Prostate gland (tissue), 2 donors: Measurements from ENCODE around the gene ERG. TPM values are rescaled to one million over a fixed set of nuclear protein-coding genes. Genes with fewer than 3 reads are reported as not detected.

Source experiments
- DNase-seq: peaks from one replicate; pipeline ENCODE4 v3.0.0-alpha.2; 2019; ENCODE audit warnings: low spot score
- H3K27ac ChIP-seq, 2 donors: fragments of 200-600 bp; sonication (generic); 2 replicates each; pipeline ENCODE4 v1.5.1; 2017 to 2019
- H3K27me3 ChIP-seq: fragments of 200-600 bp; sonication (generic); replicated peaks from 2 replicates; pipeline ENCODE4 v1.5.1; 2019; ENCODE audit not compliant: insufficient read depth
- H3K36me3 ChIP-seq, 2 donors: fragments of 200-600 bp; sonication (generic); 1 replicate in 1 of 2; 2 replicates in 1 of 2; pipeline versions ENCODE4 v1.5.1 to v1.8.1; 2017 to 2019
- H3K4me1 ChIP-seq: fragments of 200-600 bp; sonication (generic); replicated peaks from 2 replicates; pipeline ENCODE4 v1.5.1; 2019
- H3K4me3 ChIP-seq, 2 donors: fragments of 200-600 bp; sonication (generic); 2 replicates each; pipeline ENCODE4 v1.5.1; 2017 to 2019
- H3K9me3 ChIP-seq: fragments of 200-600 bp; sonication (generic); 2 replicates; pipeline ENCODE4 v1.5.1; 2017
- POLR2A ChIP-seq: fragments of 450-650 bp; IDR thresholded peaks from one replicate; pipeline ENCODE4 v1.6.1; 2016; ENCODE audit warnings: antibody characterized with exemption, mild to moderate bottlenecking
- POLR2AphosphoS5 ChIP-seq: sonication (generic); formaldehyde crosslinking; IDR thresholded peaks from one replicate; pipeline ENCODE4 v1.6.1; 2017; ENCODE audit warnings: antibody characterized with exemption
- WGBS: methylation state at CpG from one replicate; pipeline ENCODE4 v1.1.5; 2018; 5-methylcytosine and 5-hydroxymethylcytosine counted together
- intact Hi-C: fragments of 100-400 bp; cut with DNase I; formaldehyde crosslinking; loops from one replicate; pipeline ENCODE4 v1.14.2; 2022
- total RNA-seq, 2 donors: library from RNA; depleted of rRNA; stranded (reverse); fragments of >200 nt; gene quantifications; one replicate each; pipeline ENCODE4 v1.1.0, GENCODE V29; 2016
- TF ChIP-seq, protein P1 (sequence below), 4 experiments: fragments of 200-600 bp in 2 of 4; fragments of 450-650 bp in 2 of 4; sonication (generic) in 2 of 4; IDR thresholded peaks; 1 replicate in 3 of 4; 2 replicates in 1 of 4; pipeline ENCODE4 v1.5.1; 2016 to 2019; ENCODE audit warnings: antibody characterized with exemption in 4 of 4, mild to moderate bottlenecking in 2 of 4, moderate library complexity in 2 of 4

ERG gene
- total RNA-seq, 2 donors from 2014 or later: 2.6 to 11.2 TPM

DNA sequence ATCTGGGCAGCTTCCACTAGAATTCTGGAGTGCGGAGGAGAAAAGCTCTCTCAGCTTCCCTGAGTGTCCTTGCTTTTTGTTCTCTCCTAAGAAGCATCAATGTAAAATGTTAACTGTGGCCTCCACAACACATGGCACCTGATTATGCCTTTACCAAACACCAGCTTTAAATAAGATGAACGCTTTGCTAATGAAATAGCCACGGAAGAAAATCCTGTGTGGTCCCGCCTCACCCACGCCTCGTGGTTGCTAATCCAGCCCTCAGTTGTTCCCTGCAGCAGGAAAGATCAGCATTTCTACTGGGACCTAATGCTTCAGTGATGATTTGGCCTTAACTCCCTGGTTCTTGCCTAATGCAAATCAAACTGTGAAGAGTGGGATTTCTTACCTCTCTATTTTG, 1.8 kb upstream of the ERG start:
- no peaks in the 10 kb centered on the region for H3K36me3 ChIP-seq
- TF ChIP-seq POLR2AphosphoS5 (no peak), POLR2A (no peak)
- TF ChIP-seq, protein P1, sequence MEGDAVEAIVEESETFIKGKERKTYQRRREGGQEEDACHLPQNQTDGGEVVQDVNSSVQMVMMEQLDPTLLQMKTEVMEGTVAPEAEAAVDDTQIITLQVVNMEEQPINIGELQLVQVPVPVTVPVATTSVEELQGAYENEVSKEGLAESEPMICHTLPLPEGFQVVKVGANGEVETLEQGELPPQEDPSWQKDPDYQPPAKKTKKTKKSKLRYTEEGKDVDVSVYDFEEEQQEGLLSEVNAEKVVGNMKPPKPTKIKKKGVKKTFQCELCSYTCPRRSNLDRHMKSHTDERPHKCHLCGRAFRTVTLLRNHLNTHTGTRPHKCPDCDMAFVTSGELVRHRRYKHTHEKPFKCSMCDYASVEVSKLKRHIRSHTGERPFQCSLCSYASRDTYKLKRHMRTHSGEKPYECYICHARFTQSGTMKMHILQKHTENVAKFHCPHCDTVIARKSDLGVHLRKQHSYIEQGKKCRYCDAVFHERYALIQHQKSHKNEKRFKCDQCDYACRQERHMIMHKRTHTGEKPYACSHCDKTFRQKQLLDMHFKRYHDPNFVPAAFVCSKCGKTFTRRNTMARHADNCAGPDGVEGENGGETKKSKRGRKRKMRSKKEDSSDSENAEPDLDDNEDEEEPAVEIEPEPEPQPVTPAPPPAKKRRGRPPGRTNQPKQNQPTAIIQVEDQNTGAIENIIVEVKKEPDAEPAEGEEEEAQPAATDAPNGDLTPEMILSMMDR (IDR thresholded peaks at IDR 0.05): no peak
- 92% methylated on average over 6 of the region's 6 CpGs for WGBS
- no peaks in the 10 kb centered on the region for H3K4me1 ChIP-seq
- H3K4me3 ChIP-seq: no peak overlapping the region
- no peak for DNase-seq
- no peaks in the 10 kb centered on the region for H3K27me3 ChIP-seq
- H3K9me3 ChIP-seq: no peaks in the 10 kb centered on the region
- intact Hi-C loops: no loop called here
- no peak overlapping the region for H3K27ac ChIP-seq

DNA sequence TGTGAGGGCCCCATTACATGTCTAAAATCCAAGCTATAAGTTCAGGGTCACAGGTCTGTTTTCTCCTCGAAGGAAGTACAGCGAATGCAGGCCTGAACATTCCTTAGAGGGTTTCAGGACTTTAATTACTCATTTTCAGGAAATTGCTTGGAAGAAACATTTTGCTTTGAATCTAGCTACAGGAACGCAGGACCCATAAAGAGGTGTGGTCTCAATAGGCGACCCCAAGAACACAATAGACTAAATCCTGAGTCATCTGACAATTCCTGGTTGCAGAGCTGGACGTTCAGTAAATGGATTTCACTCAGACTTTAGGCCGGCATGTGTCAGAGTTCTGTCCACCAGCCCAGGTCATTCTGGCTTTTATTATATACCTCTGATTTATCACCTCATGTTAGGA, 1.0 kb upstream of the ERG start:
- no peaks in the 10 kb centered on the region for H3K9me3 ChIP-seq
- intact Hi-C loops: no loop called here

DNA sequence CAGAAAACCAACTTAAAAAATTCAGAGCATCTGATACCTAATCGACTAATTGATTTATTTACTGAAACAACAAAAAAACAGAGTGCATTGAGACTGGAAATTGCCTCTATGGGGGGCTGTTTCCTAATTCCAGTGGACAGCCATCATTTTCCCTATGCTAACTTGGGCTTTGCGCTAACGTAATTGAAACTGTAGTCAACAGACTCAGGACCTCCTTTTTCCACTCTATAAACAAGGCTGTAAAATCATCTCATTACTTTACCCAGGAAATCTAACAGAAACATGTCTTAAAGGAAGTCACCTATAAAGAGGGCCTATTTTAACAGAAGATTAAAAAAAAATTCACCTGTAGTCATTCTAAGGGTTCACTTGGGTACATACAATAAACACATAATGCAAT, 2.1 kb downstream of the ERG start:
- intact Hi-C loops: no loop called here
- 63% methylated on average over 3 of the region's 3 CpGs for WGBS
- DNase-seq: no peak
- H3K27me3 ChIP-seq: no peaks in the 10 kb centered on the region
- no peaks in the 10 kb centered on the region for H3K4me1 ChIP-seq
- TF ChIP-seq, protein P1 (IDR thresholded peaks at IDR 0.05): no peak
- TF ChIP-seq POLR2AphosphoS5 (no peak), POLR2A (no peak)
- no peak overlapping the region for H3K4me3 ChIP-seq
- H3K27ac ChIP-seq: no peak overlapping the region
- no peaks in the 10 kb centered on the region for H3K36me3 ChIP-seq
- H3K9me3 ChIP-seq: no peaks in the 10 kb centered on the region

More for the DNA sequence above, 1.0 kb upstream of the ERG start:
- no peaks in the 10 kb centered on the region for H3K4me1 ChIP-seq
- H3K27ac ChIP-seq: no peak overlapping the region
- no peak overlapping the region for H3K4me3 ChIP-seq
- TF ChIP-seq, protein P1 (IDR thresholded peaks at IDR 0.05): no peak
- TF ChIP-seq POLR2A: no peak
- TF ChIP-seq POLR2AphosphoS5: no peak
- H3K27me3 ChIP-seq: no peaks in the 10 kb centered on the region
- 76% methylated on average over 6 of the region's 6 CpGs for WGBS
- no peak for DNase-seq
- H3K36me3 ChIP-seq: no peaks in the 10 kb centered on the region

DNA sequence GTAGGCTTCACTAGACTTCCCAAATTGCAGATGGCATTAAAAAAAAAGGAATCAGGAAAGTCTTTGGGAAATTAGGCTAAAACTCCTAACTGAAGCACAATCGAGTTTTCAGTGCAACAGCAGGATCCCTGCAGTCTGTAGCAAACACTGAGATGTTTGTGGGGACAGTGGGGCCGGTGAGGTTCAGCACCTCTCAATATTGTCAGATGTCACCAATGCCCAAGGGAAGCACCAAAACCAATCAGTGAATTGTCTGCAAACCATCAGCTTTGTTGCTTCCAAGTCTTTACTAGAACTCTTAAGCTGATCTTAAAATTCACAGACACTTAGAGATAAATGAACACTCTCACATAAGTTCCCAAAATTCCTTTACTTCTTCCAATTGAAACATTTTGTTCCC, 2.6 kb downstream of the ERG start:
- Histone ChIP-seq H3K27ac (no peak overlapping the region), H3K36me3 (no peaks in the 10 kb centered on the region), H3K27me3 (no peaks in the 10 kb centered on the region), H3K9me3 (no peaks in the 10 kb centered on the region), H3K4me1 (no peaks in the 10 kb centered on the region), H3K4me3 (no peak overlapping the region)
- intact Hi-C loops: no loop called here
- TF ChIP-seq POLR2AphosphoS5: no peak
- TF ChIP-seq POLR2A: no peak
- TF ChIP-seq, protein P1 (IDR thresholded peaks at IDR 0.05): no peak
- WGBS: 62% methylated on average over 2 of the region's 2 CpGs
- no peak for DNase-seq

DNA sequence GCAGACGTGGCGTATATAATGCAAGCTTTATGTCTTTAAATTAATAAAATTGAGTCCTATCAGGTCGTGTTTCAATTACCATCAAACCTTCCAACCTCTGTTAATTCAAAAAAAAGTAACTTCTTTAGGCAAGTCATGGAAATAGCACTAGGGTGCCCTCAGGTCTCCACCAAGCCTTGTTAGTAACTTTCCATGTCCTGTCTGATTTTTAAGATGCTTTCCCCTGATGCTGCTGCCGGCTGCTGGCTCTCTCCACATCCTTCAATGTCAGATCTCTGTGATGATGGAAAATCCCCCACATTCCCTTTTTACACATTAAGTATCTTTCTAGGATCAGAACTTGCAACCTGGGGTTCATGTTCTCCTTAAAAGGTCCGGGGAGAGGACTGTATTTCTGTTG, 3.0 kb downstream of the ERG start:
- 80% methylated on average over 5 of the region's 5 CpGs for WGBS
- DNase-seq: no peak
- Histone ChIP-seq H3K27ac (no peak overlapping the region), H3K4me1 (no peaks in the 10 kb centered on the region), H3K9me3 (no peaks in the 10 kb centered on the region), H3K4me3 (no peak overlapping the region), H3K36me3 (no peaks in the 10 kb centered on the region), H3K27me3 (no peaks in the 10 kb centered on the region)
- intact Hi-C loops: no loop called here
- TF ChIP-seq, protein P1 (IDR thresholded peaks at IDR 0.05): no peak
- TF ChIP-seq POLR2A (no peak), POLR2AphosphoS5 (no peak)
